ENCODE data around the gene TECR.
"Not testable (repeated sequence)": the region's sequence is repeated elsewhere in the genome, so short reads cannot be mapped to it uniquely, and the experiment has no call there.

TECR gene

DNA sequence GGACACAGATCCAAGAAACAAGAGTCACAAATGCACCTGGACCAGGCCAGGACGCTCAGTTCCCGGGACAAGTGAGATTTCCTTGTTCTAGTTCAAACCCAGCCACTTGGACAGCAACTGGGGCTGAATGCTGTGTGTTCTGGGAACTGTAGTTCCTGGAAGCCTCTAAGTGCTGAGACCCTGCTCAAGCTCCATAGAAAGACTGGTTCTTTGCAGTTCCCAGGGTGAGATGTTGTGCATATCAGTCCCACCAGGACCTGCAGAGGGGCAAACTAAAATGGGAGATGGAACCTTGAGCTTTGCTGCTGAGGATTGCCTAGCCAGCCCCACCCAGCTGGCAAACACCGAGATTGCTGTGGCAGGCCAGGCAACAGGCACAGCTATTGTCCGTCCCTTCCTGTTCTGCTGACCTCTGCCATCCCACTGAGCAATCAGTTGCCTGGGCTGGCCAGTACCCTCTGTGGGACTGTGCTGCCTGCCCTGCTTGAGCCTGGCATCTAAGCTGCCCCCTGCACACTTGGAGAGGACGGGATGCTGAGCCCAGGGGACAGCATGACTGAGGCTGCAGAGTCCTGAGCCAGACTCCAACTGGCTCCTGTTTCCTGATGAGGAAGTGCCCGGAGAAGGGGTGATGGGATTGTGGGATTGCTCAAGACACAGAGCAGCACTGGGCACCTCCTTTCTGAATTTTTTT lies 32.0 kb upstream of the TECR start:
- no peak for TF ChIP-seq POLR2A (IDR thresholded peaks at IDR 0.05; ENCODE audit: low read length)
- TF ChIP-seq GATA1 (IDR thresholded peaks at IDR 0.05; ENCODE audit: low read depth, low read length) = no peak
- no peak for DNase-seq

DNA sequence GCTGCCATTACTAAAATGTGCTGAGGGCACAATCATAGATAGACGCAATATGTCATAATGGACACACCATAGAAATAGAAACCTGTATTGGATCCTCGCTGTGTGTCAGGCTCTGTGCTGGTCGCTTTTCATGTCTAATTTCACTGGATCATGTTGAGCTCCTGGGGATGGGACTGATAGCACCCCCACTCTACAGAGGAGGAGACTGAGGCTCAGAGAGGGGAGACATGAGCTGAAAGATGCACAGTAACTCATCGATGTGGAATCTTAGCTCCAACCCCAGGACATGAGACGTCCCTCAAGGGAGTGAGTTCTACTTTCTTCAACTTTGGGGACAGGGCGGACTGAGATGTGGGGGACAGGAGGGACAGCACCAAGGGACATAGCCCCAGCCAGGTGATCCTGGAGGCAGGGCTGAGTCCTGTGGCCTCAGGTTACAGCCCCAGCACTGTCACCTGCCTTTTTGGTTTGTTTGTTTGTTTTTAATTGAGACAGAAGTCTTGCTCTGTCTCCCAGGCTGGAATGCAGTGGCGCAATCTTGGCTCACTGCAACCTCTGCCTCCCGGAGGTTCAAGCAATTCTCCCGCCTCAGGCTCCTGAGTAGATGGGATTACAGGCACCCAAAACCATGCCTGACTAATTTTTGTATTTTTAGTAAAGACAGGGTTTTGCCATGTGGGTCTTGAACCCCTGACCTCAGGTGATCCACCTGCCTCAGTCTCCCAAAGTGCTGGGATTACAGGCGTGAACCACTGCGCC lies 26.9 kb upstream of the TECR start:
- DNase-seq = no peak
- TF ChIP-seq GATA1 (IDR thresholded peaks at IDR 0.05; ENCODE audit: low read depth, low read length) (no peak), POLR2A (IDR thresholded peaks at IDR 0.05; ENCODE audit: low read length) (no peak)

- DNase-seq = no peak
- TF ChIP-seq GATA1 (IDR thresholded peaks at IDR 0.05; ENCODE audit: low read depth, low read length) = no peak
- no peak for TF ChIP-seq POLR2A (IDR thresholded peaks at IDR 0.05; ENCODE audit: low read length)
Observed at GRCh38 chr19:14503285-14503684, 26.1 kb upstream of the TECR start.

DNA sequence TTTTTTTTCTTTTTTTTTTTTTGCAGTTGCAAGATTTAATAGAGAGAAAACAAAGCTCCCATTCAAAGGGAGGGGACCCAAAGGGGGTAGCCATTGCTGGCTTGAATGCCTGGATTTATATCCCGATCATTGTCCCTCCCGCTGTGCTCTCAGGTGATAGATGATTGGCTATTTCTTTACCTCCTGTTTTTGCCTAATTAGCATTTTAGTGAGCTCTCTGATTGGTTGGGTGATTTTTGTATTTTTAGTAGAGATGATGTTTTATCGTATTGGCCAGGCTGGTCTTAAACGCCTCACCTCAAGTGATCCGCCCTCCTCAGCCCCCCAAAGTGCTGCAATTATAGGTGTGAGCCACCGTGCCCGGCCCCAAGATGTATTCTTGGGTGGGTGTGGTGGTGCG lies 24.8 kb upstream of the TECR start:
- DNase-seq = not testable (repeated sequence)

DNA sequence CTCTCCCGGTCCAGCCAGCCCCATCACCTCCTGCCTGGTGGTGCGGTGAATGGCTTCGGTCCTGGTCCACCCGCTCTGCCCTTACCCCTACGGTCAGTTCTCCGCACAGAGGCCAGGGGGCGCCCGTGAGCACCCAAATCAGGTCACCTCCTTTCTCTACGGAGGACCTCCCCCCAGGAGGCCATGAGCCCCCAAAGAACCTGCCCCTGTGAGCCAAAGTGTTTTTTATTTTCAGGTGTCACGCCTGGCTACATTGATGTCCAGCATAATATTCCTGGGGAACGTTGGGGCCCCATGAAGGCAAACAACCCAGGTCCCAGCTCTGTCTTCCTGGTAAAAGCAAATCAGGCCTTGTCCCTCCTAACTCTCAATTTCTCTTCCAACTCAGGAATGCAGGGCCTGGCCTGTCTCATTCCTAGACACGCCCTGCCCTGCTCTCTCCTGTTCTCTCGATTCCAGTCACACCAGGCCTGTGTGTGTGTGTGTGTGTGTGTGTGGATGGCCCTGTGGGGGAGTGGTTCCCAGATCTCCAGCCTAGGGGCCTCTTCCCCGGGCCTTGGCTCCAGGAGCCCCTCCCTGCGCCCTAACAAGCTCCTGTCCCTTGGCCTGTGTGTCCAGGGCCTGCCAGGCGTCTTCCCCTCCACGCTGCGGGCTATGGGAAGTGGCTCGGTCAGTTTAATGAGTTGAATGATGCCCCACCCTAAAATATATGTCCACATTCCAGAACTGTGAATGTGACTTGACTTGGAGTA lies 23.7 kb upstream of the TECR start:
- peak; percentile 65 to 81 for DNase-seq

GRCh38 chr19:14507704-14508542 lies 21.5 kb upstream of the TECR start:
- no peak for TF ChIP-seq GATA1 (IDR thresholded peaks at IDR 0.05; ENCODE audit: low read depth, low read length)
- TF ChIP-seq POLR2A (IDR thresholded peaks at IDR 0.05; ENCODE audit: low read length) = no peak
- DNase-seq = no peak

More for the DNA sequence above, 23.7 kb upstream of the TECR start:
- no peak for TF ChIP-seq POLR2A (IDR thresholded peaks at IDR 0.05; ENCODE audit: low read length)
- no peak for TF ChIP-seq GATA1 (IDR thresholded peaks at IDR 0.05; ENCODE audit: low read depth, low read length)

DNA sequence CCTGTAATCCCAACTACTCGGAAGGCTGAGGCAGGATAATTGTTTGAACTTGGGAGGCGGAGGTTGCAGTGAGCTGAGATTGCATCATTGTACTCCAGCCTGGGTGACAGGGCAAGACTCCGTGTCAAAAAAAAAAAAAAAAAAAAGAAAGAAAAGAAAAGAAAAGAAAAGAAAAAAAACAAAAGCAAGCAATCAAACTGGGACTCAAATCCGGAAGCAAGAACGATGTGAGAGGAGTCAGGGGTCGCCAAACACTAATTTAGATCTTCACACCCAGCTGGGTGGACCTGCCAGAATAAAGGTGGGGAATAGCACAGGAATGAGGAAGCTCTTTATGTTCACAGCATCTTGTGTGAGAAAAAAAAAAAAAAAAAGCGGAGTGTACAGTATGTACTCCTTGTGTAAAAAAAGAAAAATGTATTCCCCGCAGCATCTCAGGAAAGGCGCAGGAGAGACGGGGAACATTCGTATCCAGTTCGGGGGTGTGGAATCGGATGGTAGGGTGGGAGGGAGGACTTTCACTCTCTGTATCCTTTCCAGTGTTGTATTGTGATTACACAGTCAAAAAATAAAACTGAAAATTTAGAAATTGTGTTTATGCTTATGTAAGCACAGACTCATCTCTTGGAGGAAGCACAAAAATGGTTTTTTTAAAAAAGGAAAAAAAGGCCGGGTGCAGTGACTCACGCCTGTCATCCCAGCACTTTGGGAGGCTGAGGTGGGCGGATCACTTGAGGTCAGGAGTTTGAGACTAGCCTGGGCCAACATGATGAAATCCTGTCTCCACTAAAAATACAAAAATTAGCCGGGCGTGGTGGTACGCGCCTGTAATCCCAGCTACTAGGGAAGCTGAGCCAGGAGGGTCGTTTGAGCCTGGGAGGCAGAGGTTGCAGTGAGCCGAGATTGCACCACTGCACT lies 18.8 kb upstream of the TECR start:
- TF ChIP-seq GATA1 (IDR thresholded peaks at IDR 0.05; ENCODE audit: low read depth, low read length) = no peak
- no peak for TF ChIP-seq POLR2A (IDR thresholded peaks at IDR 0.05; ENCODE audit: low read length)
- DNase-seq = peak in 1 of 2 experiments; percentile 34

GRCh38 chr19:14511229-14511593 lies 18.2 kb upstream of the TECR start:
- TF ChIP-seq POLR2A (IDR thresholded peaks at IDR 0.05; ENCODE audit: low read length) (no peak), GATA1 (IDR thresholded peaks at IDR 0.05; ENCODE audit: low read depth, low read length) (no peak)
- no peak for DNase-seq

- TF ChIP-seq GATA1 (IDR thresholded peaks at IDR 0.05; ENCODE audit: low read depth, low read length) (no peak), POLR2A (IDR thresholded peaks at IDR 0.05; ENCODE audit: low read length) (no peak)
- no peak for DNase-seq
Observed at GRCh38 chr19:14512406-14512961, 16.9 kb upstream of the TECR start.

DNA sequence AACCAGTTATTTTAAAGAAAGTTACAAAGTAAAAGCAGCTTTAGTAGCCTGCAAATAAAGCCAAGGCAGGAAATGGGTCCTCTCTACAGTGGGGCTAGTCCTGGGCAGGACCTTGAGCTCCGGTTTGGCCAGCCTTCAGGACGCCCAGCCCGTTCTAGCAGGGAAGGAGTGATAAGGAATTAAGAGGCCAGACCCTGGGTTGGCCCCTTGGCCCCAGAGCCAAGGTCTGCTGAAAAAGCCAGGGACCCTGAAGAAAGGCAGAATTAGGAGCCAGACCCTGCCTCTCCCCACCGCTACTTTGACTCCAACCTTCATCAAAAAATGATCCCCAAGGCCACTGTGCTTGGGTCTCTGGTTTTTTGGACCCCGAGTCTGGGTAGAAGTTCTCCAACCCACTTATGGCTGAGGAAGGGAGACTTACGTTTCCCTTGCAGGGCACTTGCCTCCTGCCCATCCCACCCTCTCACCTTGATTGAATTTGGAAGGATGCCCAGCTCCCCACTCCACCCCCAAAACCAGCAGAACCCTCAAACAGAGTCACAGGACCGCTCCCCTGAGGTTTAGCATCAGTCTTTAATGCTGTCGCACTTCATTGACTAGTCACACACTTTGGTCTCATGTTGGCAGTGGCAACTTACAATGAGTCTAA lies 15.1 kb upstream of the TECR start:
- TF ChIP-seq GATA1 (IDR thresholded peaks at IDR 0.05; ENCODE audit: low read depth, low read length) (no peak), POLR2A (IDR thresholded peaks at IDR 0.05; ENCODE audit: low read length) (no peak)
- DNase-seq = peak; percentile 47 to 51

- no peak for DNase-seq
- TF ChIP-seq POLR2A (IDR thresholded peaks at IDR 0.05; ENCODE audit: low read length) (peak; percentile 21), GATA1 (IDR thresholded peaks at IDR 0.05; ENCODE audit: low read depth, low read length) (no peak)
Observed at GRCh38 chr19:14515501-14516047, 13.8 kb upstream of the TECR start.

Data from erythroblast (primary cell).